Glutamatergic neuron (in vitro differentiated cells): ENCODE results near the gene TMEM184C. TPM values are rescaled to one million over a fixed set of nuclear protein-coding genes. Genes with fewer than 3 reads are reported as not detected.

ENCODE experiments used
- DNase-seq: peaks from one replicate; pipeline ENCODE4 v3.0.0; 2022
- H3K27ac Mint-ChIP-seq: one replicate; pipeline ENCODE4 v1.8.0; 2020; ENCODE audit warnings: mild to moderate bottlenecking, mixed read lengths, inconsistent platforms; ENCODE audit not compliant: unreplicated experiment
- H3K27me3 Mint-ChIP-seq: one replicate; pipeline ENCODE4 v1.8.0; 2020; ENCODE audit warnings: mild to moderate bottlenecking, moderate library complexity, mixed read lengths, inconsistent platforms; ENCODE audit not compliant: unreplicated experiment
- H3K36me3 Mint-ChIP-seq: one replicate; pipeline ENCODE4 v1.8.0; 2020; ENCODE audit warnings: mild to moderate bottlenecking, mixed read lengths, inconsistent platforms; ENCODE audit not compliant: unreplicated experiment
- H3K4me1 Mint-ChIP-seq: one replicate; pipeline ENCODE4 v1.8.0; 2020; ENCODE audit warnings: mild to moderate bottlenecking, low read depth, mixed read lengths, inconsistent platforms; ENCODE audit not compliant: unreplicated experiment
- H3K4me3 Mint-ChIP-seq: one replicate; pipeline ENCODE4 v1.8.0; 2020; ENCODE audit warnings: mild to moderate bottlenecking, mixed read lengths, inconsistent platforms; ENCODE audit not compliant: unreplicated experiment
- H3K9me3 Mint-ChIP-seq: one replicate; pipeline ENCODE4 v1.8.0; 2020; ENCODE audit warnings: mild to moderate bottlenecking, moderate library complexity, mixed read lengths, inconsistent platforms; ENCODE audit not compliant: unreplicated experiment
- total RNA-seq: library from RNA; stranded (reverse); fragmentation: NEBNext Ultra II Directional; extraction: Animal tissue kit (Norgen Biotek cat#: 25700); gene quantifications from one replicate; pipeline ENCODE4 v1.2.1, GENCODE V29; 2021; ENCODE audit not compliant: unreplicated experiment
- TF ChIP-seq, protein P1 (sequence below): fragments of 200-600 bp; sonication (generic); IDR thresholded peaks from one replicate; pipeline ENCODE4 v1.5.0; 2021; ENCODE audit not compliant: partially characterized antibody, unreplicated experiment

Gene TMEM184C
- total RNA-seq, 1 donor from 2014 or later = 31.6 TPM

DNA sequence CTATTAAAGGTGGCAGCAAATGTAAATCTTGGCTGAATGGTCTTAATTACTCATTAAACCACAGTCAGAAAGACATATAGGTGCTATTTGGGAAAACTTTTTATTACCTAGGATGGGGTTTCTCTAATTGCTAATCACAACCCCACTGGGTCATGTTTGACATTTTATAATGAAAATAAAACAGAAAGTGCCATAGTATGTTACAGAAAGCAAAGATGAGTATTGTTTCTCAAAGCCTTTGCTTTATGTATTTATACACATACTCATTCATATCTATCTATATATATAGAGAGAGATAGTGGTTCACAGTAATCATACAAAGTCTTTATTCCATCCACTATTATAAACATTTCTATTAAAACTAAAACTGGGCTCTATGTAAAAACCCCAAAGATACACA, 18.2 kb downstream of the TMEM184C start:
- no peak overlapping the region for H3K4me3 Mint-ChIP-seq
- H3K4me1 Mint-ChIP-seq = peaks cover 3% of the 10 kb centered on the region
- DNase-seq = no peak
- H3K27me3 Mint-ChIP-seq = no peaks in the 10 kb centered on the region
- H3K27ac Mint-ChIP-seq = no peak overlapping the region
- peaks cover under 1% of the 10 kb centered on the region for H3K9me3 Mint-ChIP-seq
- no peaks in the 10 kb centered on the region for H3K36me3 Mint-ChIP-seq
- TF ChIP-seq, protein P1, sequence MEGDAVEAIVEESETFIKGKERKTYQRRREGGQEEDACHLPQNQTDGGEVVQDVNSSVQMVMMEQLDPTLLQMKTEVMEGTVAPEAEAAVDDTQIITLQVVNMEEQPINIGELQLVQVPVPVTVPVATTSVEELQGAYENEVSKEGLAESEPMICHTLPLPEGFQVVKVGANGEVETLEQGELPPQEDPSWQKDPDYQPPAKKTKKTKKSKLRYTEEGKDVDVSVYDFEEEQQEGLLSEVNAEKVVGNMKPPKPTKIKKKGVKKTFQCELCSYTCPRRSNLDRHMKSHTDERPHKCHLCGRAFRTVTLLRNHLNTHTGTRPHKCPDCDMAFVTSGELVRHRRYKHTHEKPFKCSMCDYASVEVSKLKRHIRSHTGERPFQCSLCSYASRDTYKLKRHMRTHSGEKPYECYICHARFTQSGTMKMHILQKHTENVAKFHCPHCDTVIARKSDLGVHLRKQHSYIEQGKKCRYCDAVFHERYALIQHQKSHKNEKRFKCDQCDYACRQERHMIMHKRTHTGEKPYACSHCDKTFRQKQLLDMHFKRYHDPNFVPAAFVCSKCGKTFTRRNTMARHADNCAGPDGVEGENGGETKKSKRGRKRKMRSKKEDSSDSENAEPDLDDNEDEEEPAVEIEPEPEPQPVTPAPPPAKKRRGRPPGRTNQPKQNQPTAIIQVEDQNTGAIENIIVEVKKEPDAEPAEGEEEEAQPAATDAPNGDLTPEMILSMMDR = no peak

DNA sequence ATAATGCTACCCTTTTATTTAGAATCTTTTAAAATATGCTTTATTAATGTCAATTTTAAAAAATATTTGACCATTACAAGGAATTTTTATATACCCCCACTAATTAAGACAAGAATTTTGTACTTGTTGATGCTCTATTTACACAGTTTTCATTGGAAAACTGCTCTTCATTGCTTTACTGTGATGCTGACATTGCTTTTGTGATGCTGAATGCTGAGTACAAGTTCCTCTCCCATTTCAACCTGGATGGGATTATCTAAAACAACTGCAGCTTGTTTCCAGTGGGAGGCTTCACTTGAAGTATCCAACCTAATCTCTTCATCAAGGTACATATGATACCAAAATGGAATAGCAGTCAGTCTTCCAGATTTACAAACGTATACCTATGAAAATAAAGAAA, 21.2 kb downstream of the TMEM184C start:
- no peak overlapping the region for H3K4me3 Mint-ChIP-seq
- TF ChIP-seq, protein P1 = no peak
- DNase-seq = no peak
- peaks cover 2% of the 10 kb centered on the region for H3K9me3 Mint-ChIP-seq
- H3K27ac Mint-ChIP-seq = no peak overlapping the region
- peaks cover 6% of the 10 kb centered on the region for H3K36me3 Mint-ChIP-seq
- H3K4me1 Mint-ChIP-seq = peaks cover 3% of the 10 kb centered on the region
- H3K27me3 Mint-ChIP-seq = no peaks in the 10 kb centered on the region

DNA sequence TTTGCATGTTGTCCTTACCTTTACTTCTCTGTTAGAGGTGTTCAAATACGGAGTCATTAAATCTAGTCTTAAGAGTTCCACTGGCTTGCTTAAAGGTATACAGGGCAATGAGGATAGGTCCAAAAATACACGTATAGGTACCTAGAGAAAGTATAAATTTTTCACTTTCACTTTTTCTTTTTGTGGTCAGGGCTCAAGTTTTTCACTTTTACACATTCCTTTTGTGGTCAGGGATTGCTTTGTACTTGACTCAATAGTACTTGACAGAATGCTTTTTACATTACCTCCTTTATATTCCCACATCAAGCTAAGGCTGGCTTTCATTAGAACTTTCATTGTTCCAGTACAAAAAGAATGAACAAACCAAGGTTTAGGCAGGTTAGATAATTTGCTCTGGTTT, 21.7 kb downstream of the TMEM184C start:
- no peak overlapping the region for H3K27ac Mint-ChIP-seq
- no peaks in the 10 kb centered on the region for H3K27me3 Mint-ChIP-seq
- peaks cover 3% of the 10 kb centered on the region for H3K4me1 Mint-ChIP-seq
- TF ChIP-seq, protein P1 = no peak
- H3K4me3 Mint-ChIP-seq = no peak overlapping the region
- H3K9me3 Mint-ChIP-seq = peaks cover 2% of the 10 kb centered on the region
- no peak for DNase-seq
- peaks cover 6% of the 10 kb centered on the region for H3K36me3 Mint-ChIP-seq

DNA sequence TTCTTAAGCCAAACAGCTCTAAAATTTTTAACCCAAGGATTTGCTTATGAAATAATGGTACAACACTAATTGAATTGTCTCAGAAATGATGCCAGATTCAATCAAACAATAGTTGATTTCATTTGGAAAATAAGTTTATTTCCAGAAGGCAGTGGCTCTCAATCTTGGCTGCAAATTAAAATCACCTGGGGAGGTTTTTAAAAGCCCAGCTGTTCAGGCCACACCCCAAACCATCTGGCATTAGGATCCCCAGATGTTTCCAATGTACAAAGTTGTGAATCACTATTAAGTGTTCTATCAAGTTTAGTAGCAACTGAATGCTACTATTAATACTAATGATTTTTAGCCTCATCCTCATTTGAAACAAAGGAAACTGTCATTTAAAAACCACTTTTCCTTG, 22.2 kb downstream of the TMEM184C start:
- no peak overlapping the region for H3K27ac Mint-ChIP-seq
- H3K27me3 Mint-ChIP-seq = no peaks in the 10 kb centered on the region
- peaks cover 6% of the 10 kb centered on the region for H3K36me3 Mint-ChIP-seq
- H3K9me3 Mint-ChIP-seq = peaks cover 2% of the 10 kb centered on the region
- peaks cover 3% of the 10 kb centered on the region for H3K4me1 Mint-ChIP-seq
- no peak overlapping the region for H3K4me3 Mint-ChIP-seq
- TF ChIP-seq, protein P1 = no peak
- DNase-seq = no peak

DNA sequence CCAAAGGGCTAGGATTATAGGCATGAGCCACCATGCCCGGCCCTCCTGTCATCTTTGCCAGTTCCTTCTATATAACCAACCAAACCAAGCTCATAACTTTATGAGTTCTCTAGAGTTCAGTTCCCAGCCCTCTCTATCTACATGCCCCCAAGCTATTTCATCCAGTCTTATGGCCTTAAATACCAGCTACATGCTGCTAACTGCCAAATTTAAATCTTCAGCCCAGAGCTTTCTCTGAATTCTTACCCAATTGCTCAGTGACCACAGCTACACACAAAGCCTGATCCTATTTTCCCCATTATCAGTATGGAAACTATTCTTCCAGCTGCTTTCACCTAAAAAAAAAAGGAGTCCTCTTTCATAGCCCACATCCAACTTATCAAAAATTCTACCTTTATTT, 23.1 kb downstream of the TMEM184C start:
- peaks cover 2% of the 10 kb centered on the region for H3K9me3 Mint-ChIP-seq
- H3K4me3 Mint-ChIP-seq = no peak overlapping the region
- TF ChIP-seq, protein P1 = no peak
- no peak for DNase-seq
- H3K4me1 Mint-ChIP-seq = peaks cover 3% of the 10 kb centered on the region
- H3K27ac Mint-ChIP-seq = no peak overlapping the region
- no peaks in the 10 kb centered on the region for H3K27me3 Mint-ChIP-seq
- H3K36me3 Mint-ChIP-seq = peaks cover 6% of the 10 kb centered on the region
